Smooth muscle cell (in vitro differentiated cells): ENCODE data around the gene TUBGCP3. TPM values are rescaled to one million over a fixed set of nuclear protein-coding genes. Genes with fewer than 3 reads are reported as not detected.

Experiments
- DNase-seq: peaks from one replicate; lab custom pipeline; 2025; ENCODE audit not compliant: unreplicated experiment; lab: John Stamatoyannopoulos, UW
- H2AFZ ChIP-seq: fragments of 200-600 bp; sonication (generic); 2 replicates; pipeline ENCODE4 v1.6.0; 2016; ENCODE audit warnings: antibody characterized with exemption, low read depth, mild to moderate bottlenecking
- H3F3A ChIP-seq: fragments of 200-600 bp; sonication (generic); 2 replicates; pipeline ENCODE4 v1.6.0; 2017; ENCODE audit warnings: antibody characterized with exemption, low read depth
- H3K27ac ChIP-seq: fragments of 200-600 bp; sonication (generic); 2 replicates; pipeline ENCODE4 v1.5.1; 2016; ENCODE audit warnings: low read depth, mild to moderate bottlenecking
- H3K27me3 ChIP-seq: fragments of 200-600 bp; sonication (generic); 2 replicates; pipeline ENCODE4 v1.6.1; 2016; ENCODE audit warnings: low read depth, mild to moderate bottlenecking
- H3K36me3 ChIP-seq: fragments of 200-600 bp; sonication (generic); 2 replicates; pipeline ENCODE4 v1.5.1; 2016; ENCODE audit warnings: low read depth
- H3K4me1 ChIP-seq: fragments of 200-600 bp; sonication (generic); 2 replicates; pipeline ENCODE4 v1.5.1; 2016; ENCODE audit warnings: low read depth
- H3K4me2 ChIP-seq: fragments of 200-600 bp; sonication (generic); 2 replicates; pipeline ENCODE4 v1.6.0; 2016; ENCODE audit warnings: mild to moderate bottlenecking
- H3K4me3 ChIP-seq: fragments of 200-600 bp; sonication (generic); 2 replicates; pipeline ENCODE4 v1.5.1; 2016; ENCODE audit warnings: mild to moderate bottlenecking
- H3K79me2 ChIP-seq: fragments of 200-600 bp; sonication (generic); 2 replicates; pipeline ENCODE4 v1.6.0; 2016; ENCODE audit warnings: low read depth, mild to moderate bottlenecking
- H3K9ac ChIP-seq: fragments of 200-600 bp; sonication (generic); 2 replicates; pipeline ENCODE4 v1.6.0; 2016; ENCODE audit warnings: low read depth
- H3K9me3 ChIP-seq: fragments of 200-600 bp; sonication (generic); replicated peaks from 2 replicates; pipeline ENCODE4 v1.5.1; 2016; ENCODE audit warnings: low read depth
- H4K20me1 ChIP-seq: fragments of 200-600 bp; sonication (generic); 2 replicates; pipeline ENCODE4 v1.6.0; 2016; ENCODE audit warnings: low read depth
- CTCF ChIP-seq: fragments of 200-600 bp; sonication (generic); IDR thresholded peaks from 2 replicates; pipeline ENCODE4 v1.5.1; 2017; ENCODE audit warnings: borderline replicate concordance, mild to moderate bottlenecking, antibody characterized with exemption; ENCODE audit not compliant: insufficient read depth, poor library complexity, severe bottlenecking
- WGBS: methylation state at CpG from one replicate; pipeline ENCODE4 v1.1.7; 2016; ENCODE audit warnings: low lambda C conversion rate; 5-methylcytosine and 5-hydroxymethylcytosine counted together
- polyA plus RNA-seq: library from polyadenylated mRNA; unstranded; fragments of >200 nt; fragmentation: Nextera tagmentation; extraction: Ambion mirVana; gene quantifications from 2 replicates; pipeline ENCODE4 v1.2.1, GENCODE V29; 2016
- total RNA-seq: library from RNA; depleted of rRNA; stranded (reverse); fragments of >200 nt; gene quantifications from 2 replicates; pipeline ENCODE4 v1.2.3, GENCODE V29; 2014

The TUBGCP3 gene
- total and polyA plus RNA-seq, 2 experiments from 2014 or later, result 9.4 to 12.4 TPM

GRCh38 chr13:112445411-112446271 is 142.3 kb downstream of the TUBGCP3 start:
- Histone ChIP-seq H3K9ac (no peak overlapping the region), H2AFZ (no peak overlapping the region), H3K79me2 (no peaks in the 10 kb centered on the region), H3K4me2 (no peak overlapping the region), H3K4me3 (no peak overlapping the region), H3K27ac (no peak overlapping the region), H3K4me1 (no peaks in the 10 kb centered on the region), H3F3A (no peaks in the 10 kb centered on the region), H3K27me3 (peaks cover 22% of the 10 kb centered on the region), H3K36me3 (no peaks in the 10 kb centered on the region), H4K20me1 (no peaks in the 10 kb centered on the region), H3K9me3 (no peaks in the 10 kb centered on the region)
- 90% methylated on average over 24 of the region's 31 CpGs for WGBS
- DNase-seq, result no peak
- no peak for TF ChIP-seq CTCF

GRCh38 chr13:112444416-112445399 is 143.2 kb downstream of the TUBGCP3 start:
- 85% methylated on average over 42 of the region's 42 CpGs for WGBS
- H3K27me3 ChIP-seq, result peaks cover 22% of the 10 kb centered on the region
- H3K36me3 ChIP-seq, result no peaks in the 10 kb centered on the region
- no peak overlapping the region for H3K4me2 ChIP-seq
- H2AFZ ChIP-seq, result no peak overlapping the region
- no peak for TF ChIP-seq CTCF
- no peak overlapping the region for H3K9ac ChIP-seq
- no peaks in the 10 kb centered on the region for H3F3A ChIP-seq
- H3K4me3 ChIP-seq, result no peak overlapping the region
- no peak for DNase-seq
- H4K20me1 ChIP-seq, result no peaks in the 10 kb centered on the region
- H3K4me1 ChIP-seq, result no peaks in the 10 kb centered on the region
- H3K27ac ChIP-seq, result no peak overlapping the region
- no peaks in the 10 kb centered on the region for H3K9me3 ChIP-seq
- H3K79me2 ChIP-seq, result no peaks in the 10 kb centered on the region

GRCh38 chr13:112443995-112444311 is 144.0 kb downstream of the TUBGCP3 start:
- TF ChIP-seq CTCF, result peak; percentile 91
- no peak for DNase-seq
- 10% methylated on average over 10 of the region's 10 CpGs for WGBS

More at GRCh38 chr13:112443995-112444311, 144.0 kb downstream of the TUBGCP3 start:
- H3K27ac ChIP-seq, result no peak overlapping the region
- H3K9me3 ChIP-seq, result no peaks in the 10 kb centered on the region
- H3K36me3 ChIP-seq, result no peaks in the 10 kb centered on the region
- no peak overlapping the region for H3K4me2 ChIP-seq
- no peaks in the 10 kb centered on the region for H3F3A ChIP-seq
- H2AFZ ChIP-seq, result no peak overlapping the region
- H4K20me1 ChIP-seq, result no peaks in the 10 kb centered on the region
- no peaks in the 10 kb centered on the region for H3K4me1 ChIP-seq
- H3K79me2 ChIP-seq, result no peaks in the 10 kb centered on the region
- no peak overlapping the region for H3K9ac ChIP-seq
- H3K4me3 ChIP-seq, result no peak overlapping the region
- H3K27me3 ChIP-seq, result peaks cover 22% of the 10 kb centered on the region
